ENCODE data around the gene CDT1. TPM values are rescaled to one million over a fixed set of nuclear protein-coding genes. Genes with fewer than 3 reads are reported as not detected.

CDT1 gene
- total and polyA plus RNA-seq, 2 donors from 2014 or later = 0.56 to 1.5 TPM

- Histone ChIP-seq H3K9me3 (ENCODE audit: control insufficient read depth in 2 of 3, insufficient read depth in 1 of 3, low read length in 3 of 3) (no peaks in the 10 kb centered on the region), H3K9ac (ENCODE audit: low read length in 3 of 3) (no peak overlapping the region), H3K4me1 (ENCODE audit: control insufficient read depth in 2 of 3, insufficient read depth in 2 of 3, low read depth in 1 of 3, low read length in 3 of 3) (peaks cover 0 to 3% (median 0%) of the 10 kb centered on the region in 3 donors), H3K27me3 (ENCODE audit: control insufficient read depth, insufficient read depth, low read length) (no peaks in the 10 kb centered on the region), H3K36me3 (ENCODE audit: control insufficient read depth in 2 of 3, insufficient read depth in 3 of 3, low read length in 3 of 3) (no peaks in the 10 kb centered on the region), H3K4me3 (ENCODE audit: low read length in 3 of 3) (no peak overlapping the region), H3K27ac (ENCODE audit: low read depth in 2 of 2, low read length in 2 of 2) (no peak overlapping the region)
- no peak for FAIRE-seq
- DNase-seq = no peak
- TF ChIP-seq CTCF (IDR thresholded peaks at IDR 0.05; ENCODE audit: borderline replicate concordance, extremely low read depth, insufficient read depth) = no peak
- intact Hi-C loops (cut with DNase I) = no loop called here
Measured at GRCh38 chr16:88804173-88804551, 573 bp downstream of the CDT1 start.

- no peak overlapping the region for H3K4me3 ChIP-seq (ENCODE audit: low read length in 3 of 3)
- H3K9ac ChIP-seq (ENCODE audit: low read length in 3 of 3) = no peak overlapping the region
- intact Hi-C loops (cut with DNase I) = no loop called here
- no peaks in the 10 kb centered on the region for H3K9me3 ChIP-seq (ENCODE audit: control insufficient read depth in 2 of 3, insufficient read depth in 1 of 3, low read length in 3 of 3)
- DNase-seq = peak in 3 of 5 donors; percentile 15 to 83 (median 47)
- H3K4me1 ChIP-seq (ENCODE audit: control insufficient read depth in 2 of 3, insufficient read depth in 2 of 3, low read depth in 1 of 3, low read length in 3 of 3) = peaks cover 0 to 4% (median 0%) of the 10 kb centered on the region in 3 donors
- H3K36me3 ChIP-seq (ENCODE audit: control insufficient read depth in 2 of 3, insufficient read depth in 3 of 3, low read length in 3 of 3) = no peaks in the 10 kb centered on the region
- H3K27ac ChIP-seq (ENCODE audit: low read depth in 2 of 2, low read length in 2 of 2) = no peak overlapping the region
- no peak for FAIRE-seq
- TF ChIP-seq CTCF (IDR thresholded peaks at IDR 0.05; ENCODE audit: borderline replicate concordance, extremely low read depth, insufficient read depth) = no peak
- no peaks in the 10 kb centered on the region for H3K27me3 ChIP-seq (ENCODE audit: control insufficient read depth, insufficient read depth, low read length)
Measured at GRCh38 chr16:88804552-88805339, 1.2 kb downstream of the CDT1 start.

- H3K27me3 ChIP-seq (ENCODE audit: control insufficient read depth, insufficient read depth, low read length) = no peaks in the 10 kb centered on the region
- DNase-seq (no peak), FAIRE-seq (no peak)
- H3K4me3 ChIP-seq (ENCODE audit: low read length in 3 of 3) = no peak overlapping the region
- no peaks in the 10 kb centered on the region for H3K9me3 ChIP-seq (ENCODE audit: control insufficient read depth in 2 of 3, insufficient read depth in 1 of 3, low read length in 3 of 3)
- peaks cover 0 to 10% (median 0%) of the 10 kb centered on the region in 3 donors for H3K4me1 ChIP-seq (ENCODE audit: control insufficient read depth in 2 of 3, insufficient read depth in 2 of 3, low read depth in 1 of 3, low read length in 3 of 3)
- no peaks in the 10 kb centered on the region for H3K36me3 ChIP-seq (ENCODE audit: control insufficient read depth in 2 of 3, insufficient read depth in 3 of 3, low read length in 3 of 3)
- intact Hi-C loops (cut with DNase I) = no loop called here
- no peak overlapping the region for H3K9ac ChIP-seq (ENCODE audit: low read length in 3 of 3)
- TF ChIP-seq CTCF (IDR thresholded peaks at IDR 0.05; ENCODE audit: borderline replicate concordance, extremely low read depth, insufficient read depth) = no peak
- H3K27ac ChIP-seq (ENCODE audit: low read depth in 2 of 2, low read length in 2 of 2) = no peak overlapping the region
Measured at GRCh38 chr16:88805340-88805715, 1.7 kb downstream of the CDT1 start.
